HG03521 (cell line): ENCODE results near the gene FAR1.

Source experiments
- ATAC-seq: cut with Tn5 transposase; IDR thresholded peaks from one replicate; pipeline ENCODE4 v1.9.1; 2021; ENCODE audit warnings: mild to moderate bottlenecking, moderate library complexity; ENCODE audit not compliant: unreplicated experiment

The FAR1 gene

DNA sequence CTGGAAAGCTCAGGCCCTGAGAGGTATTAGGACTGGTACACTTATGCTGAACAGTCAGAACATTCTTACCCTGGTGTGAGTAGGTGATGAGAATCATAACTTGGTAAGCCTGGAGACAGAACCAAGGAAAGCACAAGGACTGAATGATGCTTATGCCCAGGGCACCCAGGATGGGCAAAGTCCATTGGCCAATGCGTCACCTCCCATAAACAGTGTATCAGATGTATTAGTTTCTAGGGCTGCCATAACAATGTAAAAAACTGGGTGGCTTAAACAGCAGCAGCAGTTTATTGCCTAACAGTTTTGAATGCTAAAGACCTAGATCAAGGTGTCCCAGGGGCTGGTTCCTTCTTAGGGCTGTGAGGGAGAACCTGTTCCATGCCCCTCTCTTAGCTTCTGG is 107.0 kb downstream of the FAR1 start:
- ATAC-seq = no peak

GRCh38 chr11:13776134-13776815 is 107.8 kb downstream of the FAR1 start:
- no peak for ATAC-seq

GRCh38 chr11:13777341-13777985 is 109.0 kb downstream of the FAR1 start:
- ATAC-seq = no peak

DNA sequence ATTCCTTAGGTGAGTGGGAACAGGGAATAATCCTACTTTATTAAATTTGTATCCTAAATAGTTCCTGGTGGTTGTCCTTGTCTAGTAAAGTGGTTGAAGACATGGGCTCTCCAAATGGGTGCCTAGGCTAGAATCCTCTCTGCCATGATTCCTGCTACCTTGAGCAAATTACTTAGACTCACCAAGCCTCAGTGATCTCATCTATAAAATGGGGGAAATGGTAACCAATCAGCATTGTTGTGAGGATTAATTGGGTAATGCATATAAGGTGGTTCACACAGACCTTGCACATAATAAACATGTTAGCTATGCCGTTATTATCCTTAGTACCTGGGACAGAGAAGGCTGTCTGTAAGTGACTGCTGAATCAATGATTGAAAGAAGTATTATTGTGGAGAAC is 109.9 kb downstream of the FAR1 start:
- ATAC-seq = no peak

- no peak for ATAC-seq
Observed at GRCh38 chr11:13781153-13781552, 112.7 kb downstream of the FAR1 start.
